Activated CD8-positive, alpha-beta T cell treated with anti-CD3 and anti-CD28 coated beads for 36 hours (primary cell): ENCODE measurements around the gene CD68. TPM values are rescaled to one million over a fixed set of nuclear protein-coding genes. Genes with fewer than 3 reads are reported as not detected.

Experiments used
- ATAC-seq: fragments of 200-7000 bp; cut with Tn5 transposase; one replicate; pipeline ENCODE4 v1.10.0; 2021; ENCODE audit warnings: mild to moderate bottlenecking, moderate library complexity
- CTCF ChIA-PET: fragments of 350-600 bp; sonication (Branson Sonifier 250); formaldehyde crosslinking; loops from one replicate; lab custom pipeline; 2021; ENCODE audit warnings: antibody characterized with exemption; lab: Charles Lee
- POLR2A ChIA-PET: fragments of 350-600 bp; sonication (Branson Sonifier 250); formaldehyde crosslinking; loops from one replicate; lab custom pipeline; 2021; ENCODE audit warnings: antibody characterized with exemption; lab: Charles Lee
- DNase-seq: peaks from one replicate; pipeline ENCODE4 v3.0.0-alpha.2; 2020
- H3K27ac Mint-ChIP-seq: one replicate; pipeline ENCODE4 v1.8.0; 2021; ENCODE audit warnings: mild to moderate bottlenecking, mixed read lengths
- H3K27me3 Mint-ChIP-seq: one replicate; pipeline ENCODE4 v1.8.0; 2021; ENCODE audit warnings: mixed read lengths
- H3K36me3 Mint-ChIP-seq: one replicate; pipeline ENCODE4 v1.8.0; 2021; ENCODE audit warnings: low read depth, mixed read lengths
- H3K4me1 Mint-ChIP-seq: one replicate; pipeline ENCODE4 v1.8.0; 2021; ENCODE audit warnings: low read depth, mixed read lengths
- H3K4me3 Mint-ChIP-seq: one replicate; pipeline ENCODE4 v1.8.0; 2021; ENCODE audit warnings: mild to moderate bottlenecking, moderate library complexity, mixed read lengths
- H3K9me3 Mint-ChIP-seq: one replicate; pipeline ENCODE4 v1.8.0; 2021; ENCODE audit warnings: mixed read lengths
- CTCF ChIP-seq: fragments of 200-600 bp; IDR thresholded peaks from one replicate; pipeline ENCODE4 v1.8.0; 2022; ENCODE audit warnings: antibody characterized with exemption, mild to moderate bottlenecking
- intact Hi-C: fragments of 100-400 bp; cut with micrococcal nuclease; formaldehyde crosslinking; loops from one replicate; pipeline ENCODE4 v1.10.0; 2022
- total RNA-seq, 2 experiments: library from RNA; stranded (reverse); gene quantifications; one replicate each; pipeline ENCODE4 v1.2.3, GENCODE V29; 2021

CD68 gene
- total RNA-seq, 2 experiments from 2014 or later, result 11.4 to 12.9 TPM

GRCh38 chr17:7577327-7578199 lies 1.9 kb upstream of the CD68 start:
- H3K27ac Mint-ChIP-seq, result peak overlapping the region; percentile 100
- peaks cover 89% of the 10 kb centered on the region for H3K36me3 Mint-ChIP-seq
- DNase-seq (no peak), ATAC-seq (no peak)
- H3K4me1 Mint-ChIP-seq, result peaks cover 78% of the 10 kb centered on the region
- ChIA-PET CTCF (interaction anchor here (1.0 to 2.3 kb wide), 4 partner anchors 15 to 111 kb away, joined by 3 to 6 read pairs (median 5); partner anchors contain the start of genes SENP3 and WRAP53), POLR2A (interaction anchor here (0.6 to 12.0 kb wide), 14 partner anchors 7 to 264 kb away, joined by 3 to 195 read pairs (median 4); partner anchors contain the start of genes CD68, GPS2, MPDU1 and SENP3)
- H3K9me3 Mint-ChIP-seq, result no peaks in the 10 kb centered on the region
- intact Hi-C loops, result loop anchor here (10.0 kb wide), 1 partner anchor 277 kb away; the partner anchor contains the start of genes CYB5D1, NAA38 and TMEM88
- TF ChIP-seq CTCF, result no peak
- H3K27me3 Mint-ChIP-seq, result peaks cover 1% of the 10 kb centered on the region
- peak overlapping the region; percentile 35 for H3K4me3 Mint-ChIP-seq

DNA sequence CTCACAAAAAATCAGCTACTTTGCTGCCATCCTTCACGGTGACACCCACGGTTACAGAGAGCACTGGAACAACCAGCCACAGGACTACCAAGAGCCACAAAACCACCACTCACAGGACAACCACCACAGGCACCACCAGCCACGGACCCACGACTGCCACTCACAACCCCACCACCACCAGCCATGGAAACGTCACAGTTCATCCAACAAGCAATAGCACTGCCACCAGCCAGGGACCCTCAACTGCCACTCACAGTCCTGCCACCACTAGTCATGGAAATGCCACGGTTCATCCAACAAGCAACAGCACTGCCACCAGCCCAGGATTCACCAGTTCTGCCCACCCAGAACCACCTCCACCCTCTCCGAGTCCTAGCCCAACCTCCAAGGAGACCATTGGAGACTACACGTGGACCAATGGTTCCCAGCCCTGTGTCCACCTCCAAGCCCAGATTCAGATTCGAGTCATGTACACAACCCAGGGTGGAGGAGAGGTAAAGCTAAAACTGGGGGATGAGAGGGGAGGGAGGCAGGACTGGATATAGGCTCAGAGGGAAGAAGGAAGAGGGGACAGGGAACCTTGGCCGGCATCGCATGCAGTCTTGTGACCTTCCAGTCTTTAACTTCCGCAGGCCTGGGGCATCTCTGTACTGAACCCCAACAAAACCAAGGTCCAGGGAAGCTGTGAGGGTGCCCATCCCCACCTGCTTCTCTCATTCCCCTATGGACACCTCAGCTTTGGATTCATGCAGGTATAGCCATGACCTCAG lies 581 bp downstream of the CD68 start:
- intact Hi-C loops, result loop anchor here (5.0 to 10.0 kb wide), 2 partner anchors 107 to 275 kb away; partner anchors contain the start of genes CYB5D1, NAA38, TMEM88 and TP53
- H3K36me3 Mint-ChIP-seq, result peaks cover 74% of the 10 kb centered on the region
- peak overlapping the region; percentile 100 for H3K27ac Mint-ChIP-seq
- POLR2A ChIA-PET, result interaction anchor here (0.5 to 12.5 kb wide), 21 partner anchors 5 to 272 kb away, joined by 3 to 195 read pairs (median 4); partner anchors contain the start of genes CD68, GPS2, MPDU1 and POLR2A
- no peak for ATAC-seq
- DNase-seq, result peak; percentile 60
- no peak for TF ChIP-seq CTCF
- no peaks in the 10 kb centered on the region for H3K27me3 Mint-ChIP-seq
- H3K9me3 Mint-ChIP-seq, result no peaks in the 10 kb centered on the region
- H3K4me3 Mint-ChIP-seq, result peak overlapping the region; percentile 63
- CTCF ChIA-PET, result interaction anchor here (1.5 to 1.7 kb wide), 3 partner anchors 9 to 107 kb away, joined by 7 to 8 read pairs (median 8); partner anchors contain the start of gene TP53
- peaks cover 77% of the 10 kb centered on the region for H3K4me1 Mint-ChIP-seq

DNA sequence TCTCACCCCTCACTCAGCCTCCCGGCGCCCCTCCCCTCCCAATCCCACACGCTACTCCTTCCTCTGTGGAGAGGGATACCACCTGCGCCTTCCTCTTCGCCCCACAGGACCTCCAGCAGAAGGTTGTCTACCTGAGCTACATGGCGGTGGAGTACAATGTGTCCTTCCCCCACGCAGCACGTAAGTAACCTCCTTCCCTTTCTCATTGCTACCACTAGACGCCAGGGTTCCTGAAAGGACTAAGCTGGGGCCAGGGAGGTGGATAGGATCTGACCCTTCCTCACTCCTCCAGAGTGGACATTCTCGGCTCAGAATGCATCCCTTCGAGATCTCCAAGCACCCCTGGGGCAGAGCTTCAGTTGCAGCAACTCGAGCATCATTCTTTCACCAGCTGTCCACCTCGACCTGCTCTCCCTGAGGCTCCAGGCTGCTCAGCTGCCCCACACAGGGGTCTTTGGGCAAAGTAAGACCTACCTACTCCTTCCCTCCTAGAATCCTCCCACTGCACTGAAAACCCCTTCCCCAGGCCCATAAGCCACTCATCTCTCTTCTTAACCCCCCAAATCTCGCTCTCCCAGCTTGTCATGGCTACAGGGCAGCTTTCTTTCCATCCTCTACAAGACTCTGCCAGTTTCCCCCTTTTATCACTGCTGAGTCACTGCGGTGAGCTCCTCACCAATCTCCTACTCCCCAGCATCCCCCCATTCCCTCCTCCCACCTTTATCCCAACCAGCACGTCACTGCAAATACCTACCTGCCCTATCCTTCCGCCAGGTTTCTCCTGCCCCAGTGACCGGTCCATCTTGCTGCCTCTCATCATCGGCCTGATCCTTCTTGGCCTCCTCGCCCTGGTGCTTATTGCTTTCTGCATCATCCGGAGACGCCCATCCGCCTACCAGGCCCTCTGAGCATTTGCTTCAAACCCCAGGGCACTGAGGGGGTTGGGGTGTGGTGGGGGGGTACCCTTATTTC lies 1.5 kb downstream of the CD68 start:
- intact Hi-C loops, result loop anchor here (5.0 kb wide), 1 partner anchor 106 kb away; the partner anchor contains the start of genes TP53 and WRAP53
- CTCF ChIA-PET, result interaction anchor here (0.9 to 1.7 kb wide), 4 partner anchors 9 to 107 kb away, joined by 3 to 8 read pairs (median 8); partner anchors contain the start of genes SOX15 and TP53
- ATAC-seq (no peak), DNase-seq (no peak)
- H3K27me3 Mint-ChIP-seq, result no peaks in the 10 kb centered on the region
- peaks cover 75% of the 10 kb centered on the region for H3K4me1 Mint-ChIP-seq
- POLR2A ChIA-PET, result interaction anchor here (0.5 to 12.5 kb wide), 15 partner anchors 4 to 273 kb away, joined by 3 to 195 read pairs (median 5); partner anchors contain the start of genes CD68, MPDU1, POLR2A and SENP3
- peaks cover 72% of the 10 kb centered on the region for H3K36me3 Mint-ChIP-seq
- TF ChIP-seq CTCF, result no peak
- peak overlapping the region; percentile 2 for H3K4me3 Mint-ChIP-seq
- no peaks in the 10 kb centered on the region for H3K9me3 Mint-ChIP-seq
- H3K27ac Mint-ChIP-seq, result peak overlapping the region; percentile 100
